Aortic smooth muscle cell (primary cell): ENCODE data around the gene NPEPPS. TPM values are rescaled to one million over a fixed set of nuclear protein-coding genes. Genes with fewer than 3 reads are reported as not detected.

Experiments used
- total RNA-seq: library from RNA; depleted of rRNA; stranded (reverse); fragments of >200 nt; gene quantifications from 2 replicates; pipeline ENCODE4 v1.2.3, GENCODE V29; 2014

The NPEPPS gene, protein sequence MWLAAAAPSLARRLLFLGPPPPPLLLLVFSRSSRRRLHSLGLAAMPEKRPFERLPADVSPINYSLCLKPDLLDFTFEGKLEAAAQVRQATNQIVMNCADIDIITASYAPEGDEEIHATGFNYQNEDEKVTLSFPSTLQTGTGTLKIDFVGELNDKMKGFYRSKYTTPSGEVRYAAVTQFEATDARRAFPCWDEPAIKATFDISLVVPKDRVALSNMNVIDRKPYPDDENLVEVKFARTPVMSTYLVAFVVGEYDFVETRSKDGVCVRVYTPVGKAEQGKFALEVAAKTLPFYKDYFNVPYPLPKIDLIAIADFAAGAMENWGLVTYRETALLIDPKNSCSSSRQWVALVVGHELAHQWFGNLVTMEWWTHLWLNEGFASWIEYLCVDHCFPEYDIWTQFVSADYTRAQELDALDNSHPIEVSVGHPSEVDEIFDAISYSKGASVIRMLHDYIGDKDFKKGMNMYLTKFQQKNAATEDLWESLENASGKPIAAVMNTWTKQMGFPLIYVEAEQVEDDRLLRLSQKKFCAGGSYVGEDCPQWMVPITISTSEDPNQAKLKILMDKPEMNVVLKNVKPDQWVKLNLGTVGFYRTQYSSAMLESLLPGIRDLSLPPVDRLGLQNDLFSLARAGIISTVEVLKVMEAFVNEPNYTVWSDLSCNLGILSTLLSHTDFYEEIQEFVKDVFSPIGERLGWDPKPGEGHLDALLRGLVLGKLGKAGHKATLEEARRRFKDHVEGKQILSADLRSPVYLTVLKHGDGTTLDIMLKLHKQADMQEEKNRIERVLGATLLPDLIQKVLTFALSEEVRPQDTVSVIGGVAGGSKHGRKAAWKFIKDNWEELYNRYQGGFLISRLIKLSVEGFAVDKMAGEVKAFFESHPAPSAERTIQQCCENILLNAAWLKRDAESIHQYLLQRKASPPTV
- 83.8 and 141 TPM in 2 replicates for total RNA-seq

GRCh38 chr17:47530557-47531232 is at the start of gene NPEPPS:
Gene NPEPPS, plus strand, starts transcription at chr17:47531108. Its CDS starts 193 bp downstream, at chr17:47531301.

GRCh38 chr17:47649153-47649971 is 118.5 kb downstream of the NPEPPS start, which contains the start of gene KPNB1:
Gene KPNB1, plus strand, starts transcription at chr17:47649919. Its CDS starts 326 bp downstream, at chr17:47650245.

Other genes starting within 250 kb of the NPEPPS start
- 1.2 and 2.4 TPM in 2 replicates for gene EFCAB13, start 207.2 kb upstream of the NPEPPS start, total RNA-seq
- 259 and 268 TPM in 2 replicates for gene KPNB1, start 118.8 kb downstream of the NPEPPS start, total RNA-seq
- 6.5 and 9.6 TPM in 2 replicates for gene TBKBP1, start 163.1 kb downstream of the NPEPPS start, total RNA-seq
- not detected in 2 replicates for gene TBX21, start 202.1 kb downstream of the NPEPPS start, total RNA-seq